Liver (tissue), 9 donors: Measurements from ENCODE around the gene RBPJ. TPM values are rescaled to one million over a fixed set of nuclear protein-coding genes. Genes with fewer than 3 reads are reported as not detected.

Source experiments
- DNase-seq: peaks from one replicate; pipeline ENCODE4 v3.0.0-alpha.2; 2017; ENCODE audit warnings: low spot score
- H3K27ac ChIP-seq, 2 donors: one replicate each; pipeline ENCODE4 v1.7.0; 2013; ENCODE audit warnings: inconsistent platforms in 2 of 2, low read length in 2 of 2, control low read depth in 1 of 2, low read depth in 1 of 2, mild to moderate bottlenecking in 1 of 2
- H3K27me3 ChIP-seq, 4 donors: one replicate each; pipeline versions ENCODE4 v1.6.1 to v1.7.0; 2013; ENCODE audit warnings: low read length in 3 of 4, inconsistent platforms in 1 of 4, mild to moderate bottlenecking in 1 of 4, moderate library complexity in 1 of 4; ENCODE audit not compliant: control insufficient read depth in 4 of 4, insufficient read depth in 4 of 4
- H3K36me3 ChIP-seq, 4 donors: one replicate each; pipeline versions ENCODE4 v1.6.1 to v1.7.0; 2013; ENCODE audit warnings: low read length in 3 of 4, mild to moderate bottlenecking in 3 of 4, low read depth in 1 of 4, moderate library complexity in 1 of 4; ENCODE audit not compliant: control insufficient read depth in 4 of 4, insufficient read depth in 3 of 4
- H3K4me1 ChIP-seq, 4 donors: one replicate each; pipeline versions ENCODE4 v1.6.1 to v1.7.0; 2013; ENCODE audit warnings: low read length in 3 of 4, mild to moderate bottlenecking in 3 of 4, moderate library complexity in 1 of 4; ENCODE audit not compliant: control insufficient read depth in 4 of 4, insufficient read depth in 4 of 4
- H3K4me3 ChIP-seq, 3 donors: one replicate each; pipeline versions ENCODE4 v1.6.1 to v1.7.0; 2013; ENCODE audit warnings: low read length in 3 of 3, control low read depth in 1 of 3, low read depth in 1 of 3, mild to moderate bottlenecking in 1 of 3
- H3K9ac ChIP-seq, 2 donors: one replicate each; pipeline ENCODE4 v1.7.0; 2013; ENCODE audit warnings: low read length in 2 of 2, mild to moderate bottlenecking in 2 of 2, moderate library complexity in 2 of 2, control low read depth in 1 of 2, low read depth in 1 of 2
- H3K9me3 ChIP-seq, 4 donors: one replicate each; pipeline versions ENCODE4 v1.6.1 to v1.7.0; 2013; ENCODE audit warnings: low read length in 3 of 4; ENCODE audit not compliant: control insufficient read depth in 4 of 4
- EGR1 ChIP-seq, 2 donors: IDR thresholded peaks; 2 replicates each; pipeline ENCODE4 v1.6.1; 2016 to 2018; ENCODE audit warnings: antibody characterized with exemption in 2 of 2, low read depth in 2 of 2
- FOXA1 ChIP-seq: IDR thresholded peaks from 2 replicates; pipeline ENCODE4 v1.6.1; 2016; ENCODE audit warnings: antibody characterized with exemption
- GABPA ChIP-seq, 2 donors: IDR thresholded peaks in 1 of 2; conservative IDR thresholded peaks in 1 of 2; 2 replicates each; pipeline ENCODE4 v1.6.1; 2016; ENCODE audit warnings: antibody characterized with exemption in 2 of 2, mild to moderate bottlenecking in 1 of 2, moderate library complexity in 1 of 2
- HNF4A ChIP-seq, 2 donors: conservative IDR thresholded peaks; 2 replicates each; pipeline ENCODE4 v1.6.1; 2016; ENCODE audit warnings: antibody characterized with exemption in 2 of 2, mild to moderate bottlenecking in 2 of 2
- HNF4G ChIP-seq: IDR thresholded peaks from 2 replicates; pipeline ENCODE4 v1.6.1; 2016; ENCODE audit warnings: antibody characterized with exemption
- JUND ChIP-seq, 2 donors: IDR thresholded peaks; 2 replicates each; pipeline ENCODE4 v1.6.1; 2016; ENCODE audit warnings: antibody characterized with exemption in 2 of 2
- NR2F2 ChIP-seq: IDR thresholded peaks from 2 replicates; pipeline ENCODE4 v1.6.1; 2016; ENCODE audit warnings: antibody characterized with exemption
- RAD21 ChIP-seq, 2 donors: IDR thresholded peaks; 2 replicates each; pipeline ENCODE4 v1.6.1; 2016; ENCODE audit warnings: antibody characterized with exemption in 2 of 2, mild to moderate bottlenecking in 2 of 2
- RXRA ChIP-seq, 2 donors: IDR thresholded peaks; 2 replicates each; pipeline ENCODE4 v1.6.1; 2017 to 2018; ENCODE audit warnings: antibody characterized with exemption in 2 of 2, mild to moderate bottlenecking in 1 of 2
- SP1 ChIP-seq: IDR thresholded peaks from 2 replicates; pipeline ENCODE4 v1.6.1; 2018; ENCODE audit warnings: antibody characterized with exemption, mild to moderate bottlenecking
- TAF1 ChIP-seq: conservative IDR thresholded peaks from 2 replicates; pipeline ENCODE4 v1.6.1; 2016; ENCODE audit warnings: antibody characterized with exemption, mild to moderate bottlenecking
- YY1 ChIP-seq: IDR thresholded peaks from 2 replicates; pipeline ENCODE4 v1.6.1; 2016; ENCODE audit warnings: antibody characterized with exemption, mild to moderate bottlenecking
- WGBS: extraction: QIAGEN DNeasy Blood & Tissue Kit; methylation state at CpG from one replicate; pipeline ENCODE4 v1.1.7; 2013; 5-methylcytosine and 5-hydroxymethylcytosine counted together
- polyA plus RNA-seq, 2 donors: library from polyadenylated mRNA; stranded (reverse) in 1 of 2; unstranded in 1 of 2; fragments of 200-250 nt in 1 of 2; fragments of >200 nt in 1 of 2; fragmentation: Nextera tagmentation in 1 of 2; extraction: Ambion mirVana in 1 of 2; gene quantifications; one replicate each; pipeline versions ENCODE4 v1.2.1 to v1.2.3, GENCODE V29; 2013 to 2015
- total RNA-seq, 2 donors: library from RNA; depleted of rRNA; stranded (reverse); fragments of >200 nt; gene quantifications; one replicate each; pipeline ENCODE4 v1.2.3, GENCODE V29; 2014
- TF ChIP-seq, protein P1 (sequence below): IDR thresholded peaks from 2 replicates; pipeline ENCODE4 v1.6.1; 2016; ENCODE audit warnings: antibody characterized with exemption
- TF ChIP-seq, protein P2 (sequence below): fragments of 150-350 bp; IDR thresholded peaks from 2 replicates; pipeline ENCODE4 v1.5.1; 2017; ENCODE audit warnings: improper control_type of control experiment, low read depth, low read length; ENCODE audit not compliant: missing input control
- TF ChIP-seq, protein P3 (sequence below): IDR thresholded peaks from 2 replicates; pipeline ENCODE4 v1.6.1; 2016; ENCODE audit warnings: antibody characterized with exemption
- TF ChIP-seq, protein P4 (sequence below): IDR thresholded peaks from 2 replicates; pipeline ENCODE4 v1.6.1; 2016; ENCODE audit warnings: antibody characterized with exemption, mild to moderate bottlenecking
- TF ChIP-seq, protein P5 (sequence below): IDR thresholded peaks from 2 replicates; pipeline ENCODE4 v1.6.1; 2016; ENCODE audit warnings: antibody characterized with exemption
- donor health status: healthy.
- donor health status: healthy.
- donor health status: healthy.
- donor health status: healthy.
- donor health status: healthy.

Gene RBPJ
- total and polyA plus RNA-seq, 4 donors: 8.0 to 32.2 (median 22.9) TPM

DNA sequence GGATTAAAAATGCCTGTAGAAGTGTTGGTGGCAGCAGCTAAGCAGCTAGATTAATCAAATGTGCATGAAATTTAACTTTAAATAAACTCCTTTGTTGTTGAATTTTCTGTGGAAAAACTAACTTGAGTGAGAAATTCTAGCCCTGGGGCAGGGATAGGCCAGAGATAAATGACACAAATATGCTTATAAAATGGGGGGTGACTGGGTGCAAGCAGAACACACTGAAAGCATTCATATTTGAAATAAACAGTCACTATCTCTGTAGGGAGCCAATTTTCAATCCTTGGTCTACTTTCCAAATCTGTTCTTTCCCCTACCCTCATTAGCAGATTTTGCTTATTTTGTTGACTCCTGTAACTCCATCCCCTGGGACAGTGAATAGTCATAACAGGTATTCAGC lies 47.9 kb downstream of the RBPJ start (continued):
- TF ChIP-seq HNF4A (conservative IDR thresholded peaks at IDR 0.05) (no peak), GABPA (IDR thresholded peaks at IDR 0.05 in 1 of 2, conservative IDR thresholded peaks at IDR 0.05 in 1 of 2) (no peak), SP1 (no peak), NR2F2 (no peak), HNF4G (no peak), YY1 (no peak), TAF1 (no peak), RAD21 (IDR thresholded peaks at IDR 0.05) (no peak)
- TF ChIP-seq, protein P1, sequence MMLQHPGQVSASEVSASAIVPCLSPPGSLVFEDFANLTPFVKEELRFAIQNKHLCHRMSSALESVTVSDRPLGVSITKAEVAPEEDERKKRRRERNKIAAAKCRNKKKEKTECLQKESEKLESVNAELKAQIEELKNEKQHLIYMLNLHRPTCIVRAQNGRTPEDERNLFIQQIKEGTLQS: no peak

DNA sequence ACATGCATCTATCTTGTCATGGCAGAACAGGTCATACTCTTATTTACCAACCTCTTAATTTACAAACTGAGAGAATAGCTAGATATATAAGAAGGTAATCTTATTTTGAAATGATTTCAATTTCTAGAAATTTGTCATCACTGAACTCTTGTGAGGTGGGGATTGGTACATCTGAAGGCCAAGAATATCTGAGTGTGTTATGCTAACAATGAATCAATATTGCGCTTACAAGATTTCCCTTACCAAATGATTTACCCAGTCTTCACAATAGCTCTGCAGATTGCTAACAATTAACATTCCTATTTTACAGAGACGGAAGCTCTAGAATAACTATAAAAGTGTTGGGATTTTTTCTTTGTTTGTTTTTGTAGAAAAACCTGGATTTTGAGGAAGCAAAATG lies 48.3 kb downstream of the RBPJ start:
- Histone ChIP-seq H3K9ac (no peak overlapping the region), H3K27ac (no peak overlapping the region), H3K4me1 (peaks cover 5 to 12% (median 7%) of the 10 kb centered on the region in 4 donors), H3K9me3 (no peaks in the 10 kb centered on the region), H3K27me3 (no peaks in the 10 kb centered on the region), H3K4me3 (no peak overlapping the region), H3K36me3 (no peaks in the 10 kb centered on the region)
- DNase-seq: no peak
- no peak for TF ChIP-seq FOXA1
- TF ChIP-seq, protein P2, sequence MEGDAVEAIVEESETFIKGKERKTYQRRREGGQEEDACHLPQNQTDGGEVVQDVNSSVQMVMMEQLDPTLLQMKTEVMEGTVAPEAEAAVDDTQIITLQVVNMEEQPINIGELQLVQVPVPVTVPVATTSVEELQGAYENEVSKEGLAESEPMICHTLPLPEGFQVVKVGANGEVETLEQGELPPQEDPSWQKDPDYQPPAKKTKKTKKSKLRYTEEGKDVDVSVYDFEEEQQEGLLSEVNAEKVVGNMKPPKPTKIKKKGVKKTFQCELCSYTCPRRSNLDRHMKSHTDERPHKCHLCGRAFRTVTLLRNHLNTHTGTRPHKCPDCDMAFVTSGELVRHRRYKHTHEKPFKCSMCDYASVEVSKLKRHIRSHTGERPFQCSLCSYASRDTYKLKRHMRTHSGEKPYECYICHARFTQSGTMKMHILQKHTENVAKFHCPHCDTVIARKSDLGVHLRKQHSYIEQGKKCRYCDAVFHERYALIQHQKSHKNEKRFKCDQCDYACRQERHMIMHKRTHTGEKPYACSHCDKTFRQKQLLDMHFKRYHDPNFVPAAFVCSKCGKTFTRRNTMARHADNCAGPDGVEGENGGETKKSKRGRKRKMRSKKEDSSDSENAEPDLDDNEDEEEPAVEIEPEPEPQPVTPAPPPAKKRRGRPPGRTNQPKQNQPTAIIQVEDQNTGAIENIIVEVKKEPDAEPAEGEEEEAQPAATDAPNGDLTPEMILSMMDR: no peak
- no peak for TF ChIP-seq HNF4A (conservative IDR thresholded peaks at IDR 0.05)
- TF ChIP-seq, protein P3, sequence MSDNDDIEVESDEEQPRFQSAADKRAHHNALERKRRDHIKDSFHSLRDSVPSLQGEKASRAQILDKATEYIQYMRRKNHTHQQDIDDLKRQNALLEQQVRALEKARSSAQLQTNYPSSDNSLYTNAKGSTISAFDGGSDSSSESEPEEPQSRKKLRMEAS: no peak
- TF ChIP-seq GABPA (IDR thresholded peaks at IDR 0.05 in 1 of 2, conservative IDR thresholded peaks at IDR 0.05 in 1 of 2): no peak
- TF ChIP-seq, protein P4, sequence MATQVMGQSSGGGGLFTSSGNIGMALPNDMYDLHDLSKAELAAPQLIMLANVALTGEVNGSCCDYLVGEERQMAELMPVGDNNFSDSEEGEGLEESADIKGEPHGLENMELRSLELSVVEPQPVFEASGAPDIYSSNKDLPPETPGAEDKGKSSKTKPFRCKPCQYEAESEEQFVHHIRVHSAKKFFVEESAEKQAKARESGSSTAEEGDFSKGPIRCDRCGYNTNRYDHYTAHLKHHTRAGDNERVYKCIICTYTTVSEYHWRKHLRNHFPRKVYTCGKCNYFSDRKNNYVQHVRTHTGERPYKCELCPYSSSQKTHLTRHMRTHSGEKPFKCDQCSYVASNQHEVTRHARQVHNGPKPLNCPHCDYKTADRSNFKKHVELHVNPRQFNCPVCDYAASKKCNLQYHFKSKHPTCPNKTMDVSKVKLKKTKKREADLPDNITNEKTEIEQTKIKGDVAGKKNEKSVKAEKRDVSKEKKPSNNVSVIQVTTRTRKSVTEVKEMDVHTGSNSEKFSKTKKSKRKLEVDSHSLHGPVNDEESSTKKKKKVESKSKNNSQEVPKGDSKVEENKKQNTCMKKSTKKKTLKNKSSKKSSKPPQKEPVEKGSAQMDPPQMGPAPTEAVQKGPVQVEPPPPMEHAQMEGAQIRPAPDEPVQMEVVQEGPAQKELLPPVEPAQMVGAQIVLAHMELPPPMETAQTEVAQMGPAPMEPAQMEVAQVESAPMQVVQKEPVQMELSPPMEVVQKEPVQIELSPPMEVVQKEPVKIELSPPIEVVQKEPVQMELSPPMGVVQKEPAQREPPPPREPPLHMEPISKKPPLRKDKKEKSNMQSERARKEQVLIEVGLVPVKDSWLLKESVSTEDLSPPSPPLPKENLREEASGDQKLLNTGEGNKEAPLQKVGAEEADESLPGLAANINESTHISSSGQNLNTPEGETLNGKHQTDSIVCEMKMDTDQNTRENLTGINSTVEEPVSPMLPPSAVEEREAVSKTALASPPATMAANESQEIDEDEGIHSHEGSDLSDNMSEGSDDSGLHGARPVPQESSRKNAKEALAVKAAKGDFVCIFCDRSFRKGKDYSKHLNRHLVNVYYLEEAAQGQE: no peak
- TF ChIP-seq, protein P1: no peak
- TF ChIP-seq, protein P5, sequence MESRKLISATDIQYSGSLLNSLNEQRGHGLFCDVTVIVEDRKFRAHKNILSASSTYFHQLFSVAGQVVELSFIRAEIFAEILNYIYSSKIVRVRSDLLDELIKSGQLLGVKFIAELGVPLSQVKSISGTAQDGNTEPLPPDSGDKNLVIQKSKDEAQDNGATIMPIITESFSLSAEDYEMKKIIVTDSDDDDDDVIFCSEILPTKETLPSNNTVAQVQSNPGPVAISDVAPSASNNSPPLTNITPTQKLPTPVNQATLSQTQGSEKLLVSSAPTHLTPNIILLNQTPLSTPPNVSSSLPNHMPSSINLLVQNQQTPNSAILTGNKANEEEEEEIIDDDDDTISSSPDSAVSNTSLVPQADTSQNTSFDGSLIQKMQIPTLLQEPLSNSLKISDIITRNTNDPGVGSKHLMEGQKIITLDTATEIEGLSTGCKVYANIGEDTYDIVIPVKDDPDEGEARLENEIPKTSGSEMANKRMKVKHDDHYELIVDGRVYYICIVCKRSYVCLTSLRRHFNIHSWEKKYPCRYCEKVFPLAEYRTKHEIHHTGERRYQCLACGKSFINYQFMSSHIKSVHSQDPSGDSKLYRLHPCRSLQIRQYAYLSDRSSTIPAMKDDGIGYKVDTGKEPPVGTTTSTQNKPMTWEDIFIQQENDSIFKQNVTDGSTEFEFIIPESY: no peak
- TF ChIP-seq RXRA (IDR thresholded peaks at IDR 0.05): no peak
- no peak for TF ChIP-seq HNF4G
- no peak for TF ChIP-seq EGR1 (IDR thresholded peaks at IDR 0.05; ENCODE audit: low read depth in 2 of 2)
- no peak for TF ChIP-seq TAF1
- TF ChIP-seq JUND (IDR thresholded peaks at IDR 0.05): no peak
- WGBS: 94% methylated on average over 2 of the region's 2 CpGs
